Measurements from ENCODE around the gene TBX2. TPM values are rescaled to one million over a fixed set of nuclear protein-coding genes. Genes with fewer than 3 reads are reported as not detected.

TBX2 gene
- total and polyA plus RNA-seq, 2 of the 13 experiments (the other 11 are each of a cell fraction or from before 2014, with no cell fraction given): 2.8 to 15.3 TPM

GRCh38 chr17:61366715-61367413 lies 32.8 kb upstream of the TBX2 start (continued):
- no peak for TF ChIP-seq E2F2 (CRISPR knock-in tag; IDR thresholded peaks at IDR 0.05; ENCODE audit: borderline replicate concordance)
- TF ChIP-seq POLR2G (IDR thresholded peaks at IDR 0.05; ENCODE audit: low read depth, low read length): peak; percentile 63; the same call in 1 of the 2 replicates
- peak; percentile 24; the same call in 1 of the 2 replicates for TF ChIP-seq NFE2L1 (CRISPR knock-in tag; IDR thresholded peaks at IDR 0.05; ENCODE audit: borderline replicate concordance)
- TF ChIP-seq TBX3 (IDR thresholded peaks at IDR 0.05; ENCODE audit: borderline replicate concordance): peak; percentile 89
- TF ChIP-seq ZBTB46 (CRISPR knock-in tag; IDR thresholded peaks at IDR 0.05; ENCODE audit: borderline replicate concordance): no peak; the same call in 1 of the 2 replicates
- TF ChIP-seq POGK (CRISPR knock-in tag; conservative IDR thresholded peaks at IDR 0.05): peak; percentile 82
- TF ChIP-seq DNMT1 (CRISPR knock-in tag; IDR thresholded peaks at IDR 0.05): no peak
- peak; percentile 89 for TF ChIP-seq ARID5B (CRISPR knock-in tag; IDR thresholded peaks at IDR 0.05)
- no peak for TF ChIP-seq ZNF713 (CRISPR knock-in tag; IDR thresholded peaks at IDR 0.05)
- TF ChIP-seq ZNF503 (CRISPR knock-in tag; IDR thresholded peaks at IDR 0.05): peak; percentile 75
- TF ChIP-seq ZNF576 (CRISPR knock-in tag; IDR thresholded peaks at IDR 0.05): no peak
- no peak; the same call in 1 of the 2 replicates for TF ChIP-seq THAP8 (CRISPR knock-in tag; IDR thresholded peaks at IDR 0.05; ENCODE audit: borderline replicate concordance)
- TF ChIP-seq JUN (CRISPR knock-in tag; IDR thresholded peaks at IDR 0.05): peak; percentile 67; the same call in 1 of the 2 replicates
- 0 out of 2 replicates have a peak, but pooled peaks have one; percentile 64 for TF ChIP-seq ZNF337 (CRISPR knock-in tag; IDR thresholded peaks at IDR 0.05; ENCODE audit: borderline replicate concordance, low read depth)
